HepG2 (cell line): Measurements from ENCODE around the gene RHO. TPM values are rescaled to one million over a fixed set of nuclear protein-coding genes. Genes with fewer than 3 reads are reported as not detected.

ENCODE experiments used
- ATAC-seq: fragments of 200-7000 bp; cut with Tn5 transposase; 3 replicates; pipeline ENCODE4 v1.9.1; 2020; ENCODE audit warnings: mild to moderate bottlenecking, moderate library complexity
- BruUV-seq: library from RNA; stranded (reverse); fragments of 400-500 nt; replicated peaks from 2 replicates; lab custom pipeline; 2021; lab: Mats Ljungman, UMichigan
- CTCF ChIA-PET: fragments of 300-600 bp; formaldehyde crosslinking; extraction: SDS; loops from one replicate; lab custom pipeline; 2021; ENCODE audit warnings: low total read pairs, inconsistent platforms, low intra/inter-chr PET ratio; lab: Yijun Ruan, JAX
- POLR2A ChIA-PET: fragments of 350-600 bp; sonication (Branson Sonifier 250); formaldehyde crosslinking; loops from one replicate; lab custom pipeline; 2020; ENCODE audit warnings: antibody characterized with exemption, inconsistent platforms; lab: Yijun Ruan, JAX
- DNase-seq: peaks from one replicate; pipeline ENCODE4 v3.0.0-alpha.2; 2015; ENCODE audit warnings: low spot score
- FAIRE-seq: peaks from 3 replicates; lab custom pipeline; 2011; peaks lifted over from hg19 to GRCh38; lab: Jason Lieb, UNC
- H2AFZ ChIP-seq: one replicate; pipeline ENCODE4 v1.6.1; 2011; ENCODE audit warnings: low read length, inconsistent platforms
- H3K27ac ChIP-seq: fragments of 300-600 bp; 3 replicates; pipeline ENCODE4 v1.8.0; 2011; ENCODE audit warnings: mixed run types, mild to moderate bottlenecking, mixed read lengths, low read length, inconsistent platforms; ENCODE audit not compliant: insufficient read depth; ENCODE audit errors: extremely low read length
- H3K27me3 ChIP-seq, 2 experiments: fragments of 200-600 bp in 1 of 2; 2 replicates in 1 of 2; 3 replicates in 1 of 2; pipeline versions ENCODE4 v1.6.0 to v1.8.0; 2011; ENCODE audit warnings: low read length in 2 of 2, mild to moderate bottlenecking in 2 of 2, moderate library complexity in 2 of 2, inconsistent platforms in 1 of 2; ENCODE audit not compliant: insufficient read depth in 2 of 2, control insufficient read depth in 1 of 2
- H3K36me3 ChIP-seq, 2 experiments: fragments of 200-600 bp in 1 of 2; replicated peaks in 1 of 2; 2 replicates in 1 of 2; 3 replicates in 1 of 2; pipeline versions ENCODE4 v1.5.1 to v1.8.0; 2011; ENCODE audit warnings: low read length in 2 of 2, inconsistent platforms in 1 of 2; ENCODE audit not compliant: insufficient read depth in 2 of 2, control insufficient read depth in 1 of 2
- H3K4me1 ChIP-seq: 2 replicates; pipeline ENCODE4 v1.5.1; 2012; ENCODE audit warnings: low read length, inconsistent platforms; ENCODE audit not compliant: insufficient read depth
- H3K4me2 ChIP-seq: 2 replicates; pipeline ENCODE4 v1.6.0; 2011; ENCODE audit warnings: low read depth, low read length, inconsistent platforms
- H3K4me3 ChIP-seq, 3 experiments: fragments of 200-600 bp in 1 of 3; sonication (generic), shearing (Covaris generic) in 1 of 3; replicated peaks in 1 of 3; 2 replicates each; pipeline ENCODE4 v1.5.1; 2011 to 2016; ENCODE audit warnings: low read length in 3 of 3, inconsistent platforms in 2 of 3, low read depth in 2 of 3, mild to moderate bottlenecking in 2 of 3, control low read depth in 1 of 3, mixed read lengths in 1 of 3; ENCODE audit not compliant: insufficient read depth in 1 of 3
- H3K79me2 ChIP-seq: one replicate; pipeline ENCODE4 v1.6.1; 2011; ENCODE audit warnings: low read length, inconsistent platforms; ENCODE audit not compliant: insufficient read depth
- H3K9ac ChIP-seq: 2 replicates; pipeline ENCODE4 v1.6.0; 2011; ENCODE audit warnings: mild to moderate bottlenecking, low read depth, low read length, inconsistent platforms; ENCODE audit not compliant: insufficient read depth
- H3K9me3 ChIP-seq: 2 replicates; pipeline ENCODE4 v1.5.1; 2012; ENCODE audit warnings: mild to moderate bottlenecking, low read length
- H4K20me1 ChIP-seq: 2 replicates; pipeline ENCODE4 v1.6.0; 2011; ENCODE audit warnings: inconsistent platforms, mild to moderate bottlenecking, low read length, moderate library complexity; ENCODE audit not compliant: insufficient read depth
- BCLAF1 ChIP-seq: fragments of 450-650 bp; IDR thresholded peaks from 2 replicates; pipeline ENCODE4 v1.6.1; 2017; ENCODE audit warnings: mild to moderate bottlenecking
- CHD2 ChIP-seq: IDR thresholded peaks from 2 replicates; pipeline ENCODE4 v1.6.1; 2011; ENCODE audit warnings: low read depth, low read length, improper control_type of control experiment
- EP300 ChIP-seq, 3 experiments: sonication (generic) in 1 of 3; formaldehyde crosslinking in 1 of 3; IDR thresholded peaks; 2 replicates each; pipeline versions ENCODE4 v1.5.1 to v1.6.1; 2011 to 2020; ENCODE audit warnings: low read depth in 2 of 3, low read length in 2 of 3, borderline replicate concordance in 1 of 3, improper control_type of control experiment in 1 of 3, mild to moderate bottlenecking in 1 of 3, missing genetic modification reagents in 1 of 3, moderate library complexity in 1 of 3
- GLI4 ChIP-seq: sonication (generic); formaldehyde crosslinking; IDR thresholded peaks from 2 replicates; pipeline ENCODE4 v1.5.1; 2020; ENCODE audit warnings: missing genetic modification reagents, mild to moderate bottlenecking, moderate library complexity, borderline replicate concordance
- GZF1 ChIP-seq: sonication (generic); formaldehyde crosslinking; IDR thresholded peaks from 2 replicates; pipeline ENCODE4 v1.5.1; 2020; ENCODE audit warnings: mild to moderate bottlenecking, missing genetic modification reagents
- HNRNPL ChIP-seq: fragments of 200-400 bp; formaldehyde crosslinking; IDR thresholded peaks from 2 replicates; pipeline ENCODE4 v1.6.1; 2017; ENCODE audit warnings: mild to moderate bottlenecking, low read depth, low read length
- IRF2 ChIP-seq: IDR thresholded peaks from 2 replicates; pipeline ENCODE4 v1.6.1; 2018; ENCODE audit warnings: missing genetic modification reagents, missing compliant biosample characterization
- NFKB2 ChIP-seq: sonication (generic); formaldehyde crosslinking; IDR thresholded peaks from 2 replicates; pipeline ENCODE4 v1.4.0; 2020; ENCODE audit warnings: missing genetic modification reagents, borderline replicate concordance
- PAX8 ChIP-seq: sonication (generic); formaldehyde crosslinking; IDR thresholded peaks from 2 replicates; pipeline ENCODE4 v1.8.0; 2022; ENCODE audit warnings: mild to moderate bottlenecking, missing genetic modification reagents, borderline replicate concordance
- PPARG ChIP-seq: conservative IDR thresholded peaks from 2 replicates; pipeline ENCODE4 v1.6.1; 2016; ENCODE audit warnings: missing biosample characterization, missing genetic modification reagents
- SP140L ChIP-seq: sonication (generic); formaldehyde crosslinking; IDR thresholded peaks from 2 replicates; pipeline ENCODE4 v1.4.0; 2020; ENCODE audit warnings: missing genetic modification reagents, borderline replicate concordance
- STAT6 ChIP-seq: sonication (generic); formaldehyde crosslinking; IDR thresholded peaks from 2 replicates; pipeline ENCODE4 v1.4.0; 2020; ENCODE audit warnings: missing genetic modification reagents, mild to moderate bottlenecking, borderline replicate concordance
- SUZ12 ChIP-seq: fragments of 150-350 bp; IDR thresholded peaks from 2 replicates; pipeline ENCODE4 v1.6.1; 2014; ENCODE audit warnings: low read depth, low read length
- ZNF232 ChIP-seq: sonication (generic); formaldehyde crosslinking; IDR thresholded peaks from 2 replicates; pipeline ENCODE4 v1.4.0; 2020; ENCODE audit warnings: missing genetic modification reagents, borderline replicate concordance
- ZNF629 ChIP-seq: sonication (generic); formaldehyde crosslinking; conservative IDR thresholded peaks from 2 replicates; pipeline ENCODE4 v1.5.0; 2020; ENCODE audit warnings: missing genetic modification reagents
- WGBS: methylation state at CpG from one replicate; pipeline ENCODE4 v1.1.6; 2017; ENCODE audit warnings: low lambda C conversion rate; 5-methylcytosine and 5-hydroxymethylcytosine counted together
- in situ Hi-C: cut with HindIII; loops from 2 replicates; pipeline ENCODE4 v1.10.0; 2017; ENCODE audit warnings: low pct_unique_long_range_greater_than_20kb; ENCODE audit not compliant: extremely low pct_ligation_motif_present
- intact Hi-C: fragments of 100-400 bp; cut with micrococcal nuclease; formaldehyde crosslinking; loops from one replicate; pipeline ENCODE4 v1.10.0; 2022; ENCODE audit not compliant: unreplicated experiment
- polyA plus RNA-seq, 8 experiments: library from polyadenylated mRNA; depleted of rRNA in 3 of 8; stranded (reverse) in 7 of 8; unstranded in 1 of 8; fragments of >200 nt; fragmentation: Illumina TruSeq in 4 of 8; extraction: Trizol in 4 of 8; gene quantifications; 2 replicates each; pipeline versions ENCODE4 v1.2.1 to v1.2.3, GENCODE V29; 2011 to 2016; ENCODE audit warnings: low read depth in 4 of 8, missing spikeins in 1 of 8, mixed read lengths in 1 of 8; ENCODE audit not compliant: insufficient read depth in 1 of 8
- total RNA-seq, 5 experiments: library from RNA; depleted of rRNA; stranded (reverse); fragments of >200 nt; fragmentation: Illumina TruSeq; extraction: Trizol; gene quantifications; 2 replicates each; pipeline ENCODE4 v1.2.3, GENCODE V29; 2016; ENCODE audit warnings: low read depth in 1 of 5

RHO gene
- total and polyA plus RNA-seq, 2 of the 13 experiments (the other 11 are each of a cell fraction or from before 2014, with no cell fraction given): not detected

GRCh38 chr3:129549006-129549800, 20.8 kb downstream of the RHO start:
- no peak for ATAC-seq
- TF ChIP-seq STAT6 (CRISPR knock-in tag): no peak
- TF ChIP-seq IRF2 (CRISPR knock-in tag): no peak
- TF ChIP-seq GZF1 (CRISPR knock-in tag): no peak
- TF ChIP-seq PAX8 (CRISPR knock-in tag): no peak
- no peak for TF ChIP-seq NFKB2 (CRISPR knock-in tag)
- no peak for TF ChIP-seq GLI4
- no peak for TF ChIP-seq ZNF629 (CRISPR knock-in tag)
- no peak for TF ChIP-seq EP300 (IDR thresholded peaks at IDR 0.05; ENCODE audit: low read depth in 2 of 2, low read length in 2 of 2)
- TF ChIP-seq EP300 (CRISPR knock-in tag; IDR thresholded peaks at IDR 0.05; ENCODE audit: borderline replicate concordance): no peak
- no peak for TF ChIP-seq SUZ12
- no peak for TF ChIP-seq SP140L (CRISPR knock-in tag)
- no peak for TF ChIP-seq PPARG (CRISPR knock-in tag)
- no peak for TF ChIP-seq ZNF232
- no peak for TF ChIP-seq HNRNPL
- no peak for TF ChIP-seq BCLAF1
- no peak for TF ChIP-seq CHD2
- CTCF ChIA-PET: no interaction called here

More at GRCh38 chr3:129549006-129549800, 20.8 kb downstream of the RHO start:
- 82% methylated on average over 18 of the region's 18 CpGs for WGBS
- no peak for DNase-seq
- H3K9me3 ChIP-seq: no peaks in the 10 kb centered on the region
- POLR2A ChIA-PET: no interaction called here
- H3K4me3 ChIP-seq: no peak overlapping the region
- in situ Hi-C loops (no loop called here), intact Hi-C loops (no loop called here)
- H3K27ac ChIP-seq: no peak overlapping the region
- H4K20me1 ChIP-seq: no peaks in the 10 kb centered on the region
- BruUV-seq: no TSS peak
- H3K79me2 ChIP-seq: no peaks in the 10 kb centered on the region
- no peak overlapping the region for H3K9ac ChIP-seq
- FAIRE-seq: no peak
- no peak overlapping the region for H2AFZ ChIP-seq
- H3K27me3 ChIP-seq: 0 out of 5 replicates have a peak, but pooled peaks cover 0 to 4% of the 10 kb centered on the region in 2 experiments
- peaks cover 52% of the 10 kb centered on the region for H3K4me1 ChIP-seq
- no peaks in the 10 kb centered on the region for H3K36me3 ChIP-seq
- H3K4me2 ChIP-seq: no peak overlapping the region
